Neuron (in vitro differentiated cells): Measurements from ENCODE around the gene PCDH9.

Experiments
- H2AFZ ChIP-seq: one replicate; pipeline ENCODE4 v1.6.1; 2013; ENCODE audit warnings: low read depth, mild to moderate bottlenecking, inconsistent platforms, low read length, moderate library complexity
- H3K27me3 ChIP-seq: one replicate; pipeline ENCODE4 v1.6.1; 2013; ENCODE audit warnings: low read length; ENCODE audit not compliant: insufficient read depth
- H3K36me3 ChIP-seq: one replicate; pipeline ENCODE4 v1.6.1; 2013; ENCODE audit warnings: low read length; ENCODE audit not compliant: insufficient read depth
- H3K4me1 ChIP-seq: one replicate; pipeline ENCODE4 v1.6.1; 2013; ENCODE audit warnings: low read length; ENCODE audit not compliant: insufficient read depth
- H3K4me3 ChIP-seq: 2 replicates; pipeline ENCODE4 v1.5.1; 2013; ENCODE audit warnings: mild to moderate bottlenecking, low read length, moderate library complexity
- H3K9me3 ChIP-seq: one replicate; pipeline ENCODE4 v1.6.1; 2013; ENCODE audit warnings: low read length

Gene PCDH9

DNA sequence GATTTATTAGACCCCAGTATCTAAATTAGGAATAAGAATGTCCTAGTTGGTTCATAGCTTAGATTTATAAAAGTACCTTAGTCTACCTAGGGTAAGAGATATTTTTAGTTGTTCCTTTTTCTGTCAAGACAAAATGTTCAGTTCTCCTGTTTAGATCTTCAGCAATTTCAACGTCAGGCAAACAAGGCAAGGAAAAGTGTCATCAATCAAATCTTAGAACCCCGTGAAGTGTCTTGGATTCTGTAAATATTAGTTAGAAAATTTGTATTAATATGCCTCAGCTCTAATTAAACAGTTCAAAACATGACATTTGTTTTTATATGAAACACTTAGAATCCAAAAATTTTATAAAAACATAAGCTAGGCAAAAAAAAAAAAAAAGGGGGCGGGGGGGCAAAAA, 296.6 kb downstream of the PCDH9 start:
- Histone ChIP-seq H3K4me1 (no peaks in the 10 kb centered on the region), H3K4me3 (no peak overlapping the region), H3K9me3 (no peaks in the 10 kb centered on the region), H3K27me3 (no peaks in the 10 kb centered on the region), H2AFZ (no peak overlapping the region), H3K36me3 (no peaks in the 10 kb centered on the region)

DNA sequence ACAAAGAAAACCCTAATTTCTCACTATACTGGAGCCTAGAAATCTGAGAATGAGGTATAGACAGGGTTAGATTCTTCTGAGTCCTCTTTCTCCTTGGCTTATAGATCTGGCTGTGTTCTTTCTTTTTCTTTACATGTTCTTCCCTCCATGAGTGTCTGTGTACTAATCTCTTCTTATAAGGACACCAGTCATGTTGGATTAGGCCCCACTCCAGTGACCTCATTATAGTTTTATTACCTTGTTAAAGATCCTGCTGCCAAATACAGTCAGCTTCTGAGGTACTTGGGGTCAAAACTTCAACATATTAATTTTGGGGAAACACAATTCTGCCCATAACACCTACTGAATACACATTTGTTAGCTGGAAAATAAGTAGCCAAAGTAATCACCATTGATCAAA, 302.6 kb downstream of the PCDH9 start:
- Histone ChIP-seq H3K36me3 (no peaks in the 10 kb centered on the region), H2AFZ (no peak overlapping the region), H3K4me3 (no peak overlapping the region), H3K9me3 (no peaks in the 10 kb centered on the region), H3K4me1 (peaks cover 4% of the 10 kb centered on the region), H3K27me3 (no peaks in the 10 kb centered on the region)

DNA sequence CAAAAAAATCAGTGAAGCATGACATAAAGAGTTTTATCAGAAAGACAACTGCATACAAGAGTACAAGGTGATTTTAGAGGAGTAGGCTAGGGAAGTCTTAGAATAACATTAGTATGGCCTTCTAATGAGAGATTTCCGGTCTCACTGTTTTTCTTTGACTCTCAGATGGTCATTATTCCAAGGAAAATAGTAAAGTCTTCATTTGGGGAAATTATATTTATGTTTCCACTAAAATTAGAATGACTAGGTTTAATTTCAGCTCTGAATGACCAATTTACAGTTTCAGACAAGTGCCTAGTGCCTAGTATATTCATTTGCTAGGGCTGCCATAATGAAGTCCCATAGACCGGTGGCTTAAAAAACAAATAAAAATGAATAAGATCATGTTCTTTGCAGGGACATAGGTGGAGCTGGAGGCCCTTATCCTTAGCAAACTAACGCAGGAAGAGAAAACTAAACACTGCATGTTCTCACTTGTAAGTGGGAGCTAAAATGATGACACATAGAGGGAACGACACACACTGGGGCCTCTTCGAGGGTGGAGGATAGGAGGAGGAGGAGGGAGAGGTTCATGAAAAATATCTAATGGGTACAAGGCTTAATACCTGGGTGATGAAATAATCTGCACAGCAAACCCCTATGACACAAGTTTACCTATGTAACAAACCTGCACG, 303.1 kb downstream of the PCDH9 start:
- Histone ChIP-seq H3K27me3 (no peaks in the 10 kb centered on the region), H3K4me1 (peaks cover 4% of the 10 kb centered on the region), H3K4me3 (no peak overlapping the region), H2AFZ (peak overlapping the region; percentile 1), H3K36me3 (no peaks in the 10 kb centered on the region), H3K9me3 (no peaks in the 10 kb centered on the region)

DNA sequence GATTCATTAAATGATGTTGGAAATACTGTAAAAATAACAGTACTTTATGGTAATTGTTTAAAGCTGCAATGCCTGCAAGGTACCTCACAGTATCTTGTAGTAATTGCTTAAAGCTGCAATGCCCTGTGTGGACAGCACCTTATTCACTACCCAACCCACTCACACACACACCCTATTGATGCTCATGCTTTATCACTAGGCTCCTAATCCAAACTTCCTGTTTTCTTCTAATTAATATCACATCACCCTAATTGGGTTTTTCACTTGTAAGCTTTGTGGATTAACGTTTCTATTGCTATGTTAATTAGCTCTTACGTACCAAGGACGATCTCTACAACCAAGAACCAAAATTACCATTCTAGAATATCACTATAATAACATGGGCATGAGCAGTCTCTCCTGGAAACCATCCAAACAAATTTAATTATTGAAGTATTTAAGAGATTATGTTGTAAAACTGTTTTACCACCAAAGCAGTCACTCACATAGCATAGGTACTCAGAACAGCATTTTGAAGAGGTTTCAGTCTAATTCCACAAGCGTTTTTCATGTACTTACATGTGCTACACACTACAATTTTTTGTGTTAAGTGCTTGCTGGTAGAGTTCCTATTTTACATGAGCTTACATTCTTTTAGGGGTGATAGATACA, 303.8 kb downstream of the PCDH9 start:
- Histone ChIP-seq H3K36me3 (no peaks in the 10 kb centered on the region), H3K27me3 (no peaks in the 10 kb centered on the region), H2AFZ (peak overlapping the region; percentile 1), H3K4me3 (no peak overlapping the region), H3K4me1 (peaks cover 4% of the 10 kb centered on the region), H3K9me3 (no peaks in the 10 kb centered on the region)

DNA sequence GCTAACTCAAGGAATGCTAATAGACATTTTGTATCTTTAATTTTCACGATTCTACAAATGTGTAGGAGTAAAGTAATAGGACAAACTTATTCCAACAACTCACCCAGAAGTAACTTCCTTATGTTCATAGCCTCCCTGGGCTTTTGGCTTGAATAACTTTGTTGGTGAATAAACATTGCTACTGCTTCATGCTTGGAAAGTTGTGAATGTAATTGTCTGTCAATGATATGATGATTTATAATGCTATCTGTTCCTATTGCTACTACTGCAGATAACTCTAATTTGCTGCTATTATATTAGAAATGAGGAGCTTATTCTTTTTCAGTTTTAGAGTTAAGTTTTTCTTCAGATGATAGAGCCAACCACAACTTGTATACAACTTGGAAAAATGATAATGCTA, 307.7 kb downstream of the PCDH9 start:
- Histone ChIP-seq H3K27me3 (no peaks in the 10 kb centered on the region), H3K9me3 (no peaks in the 10 kb centered on the region), H3K36me3 (no peaks in the 10 kb centered on the region), H2AFZ (no peak overlapping the region), H3K4me1 (peaks cover 4% of the 10 kb centered on the region), H3K4me3 (no peak overlapping the region)

DNA sequence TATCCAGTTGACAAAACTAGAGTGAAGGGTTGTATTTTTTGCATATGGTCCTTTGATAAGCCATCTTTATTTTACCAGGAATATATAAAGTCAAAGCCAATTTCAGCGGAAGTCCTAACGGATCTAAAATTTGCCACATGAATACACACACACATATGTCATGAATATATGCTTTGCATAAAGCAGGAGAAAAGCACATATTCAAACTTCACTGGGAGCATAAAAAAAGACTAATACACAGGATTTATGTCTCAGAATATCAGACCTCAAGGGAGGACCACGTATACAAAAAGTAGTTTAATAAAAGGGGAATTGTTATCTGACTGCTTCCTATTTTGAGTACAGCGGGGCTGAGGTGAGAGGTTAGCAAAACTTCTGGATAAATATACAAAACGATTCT, 308.7 kb downstream of the PCDH9 start:
- Histone ChIP-seq H3K27me3 (no peaks in the 10 kb centered on the region), H3K36me3 (no peaks in the 10 kb centered on the region), H3K4me3 (no peak overlapping the region), H2AFZ (no peak overlapping the region), H3K4me1 (no peaks in the 10 kb centered on the region), H3K9me3 (no peaks in the 10 kb centered on the region)

DNA sequence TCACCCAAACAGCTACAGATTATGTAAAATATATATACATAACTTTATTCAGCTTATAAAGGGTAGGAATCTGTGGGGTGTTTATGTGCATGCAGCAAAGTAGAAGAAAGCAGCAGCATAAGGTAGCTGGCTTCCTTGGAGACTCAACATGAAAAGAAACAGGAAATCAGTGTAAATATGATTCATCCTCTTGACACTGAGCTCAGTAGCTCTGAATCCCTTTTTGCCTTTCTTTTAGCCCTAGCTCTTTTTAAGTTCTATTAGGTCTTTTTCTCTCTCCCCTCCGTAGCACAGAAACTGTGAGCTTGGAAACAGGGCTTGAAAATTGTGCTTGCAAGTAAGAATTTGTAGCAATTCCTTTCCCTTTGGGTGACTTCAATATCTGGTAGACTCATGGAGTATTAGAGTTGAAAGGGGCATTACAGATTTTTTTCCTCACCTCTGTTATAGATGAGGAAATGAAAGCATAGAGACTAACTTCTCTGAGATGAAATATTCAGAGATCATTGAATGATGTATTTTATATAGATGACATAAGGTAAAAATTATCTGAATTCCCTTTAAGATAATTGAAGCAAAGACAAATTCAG, 314.4 kb downstream of the PCDH9 start:
- no peaks in the 10 kb centered on the region for H3K27me3 ChIP-seq
- H3K36me3 ChIP-seq, result no peaks in the 10 kb centered on the region
- no peaks in the 10 kb centered on the region for H3K9me3 ChIP-seq
- H3K4me3 ChIP-seq, result no peak overlapping the region
- H3K4me1 ChIP-seq, result no peaks in the 10 kb centered on the region
- H2AFZ ChIP-seq, result no peak overlapping the region

DNA sequence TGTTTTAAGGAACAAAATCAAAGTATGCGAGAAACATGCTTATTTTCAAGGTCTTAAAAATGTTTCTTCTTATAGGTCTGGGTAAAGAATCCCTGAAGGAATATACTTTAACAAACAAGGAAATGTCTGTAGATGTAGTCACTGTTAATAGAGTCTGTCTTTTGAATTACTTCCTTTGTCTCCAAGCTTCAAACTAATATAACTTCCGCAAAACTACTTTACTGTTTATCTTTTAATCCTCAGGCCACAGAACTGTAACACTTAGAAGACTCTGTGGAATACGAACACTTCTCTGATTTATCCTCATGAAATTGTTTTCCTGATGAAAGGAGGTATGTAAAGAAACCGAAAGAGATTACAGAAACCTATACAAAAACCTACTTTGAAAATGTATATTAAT, 316.0 kb downstream of the PCDH9 start:
- H3K27me3 ChIP-seq, result no peaks in the 10 kb centered on the region
- H3K4me1 ChIP-seq, result no peaks in the 10 kb centered on the region
- no peak overlapping the region for H2AFZ ChIP-seq
- H3K36me3 ChIP-seq, result no peaks in the 10 kb centered on the region
- no peaks in the 10 kb centered on the region for H3K9me3 ChIP-seq
- no peak overlapping the region for H3K4me3 ChIP-seq

DNA sequence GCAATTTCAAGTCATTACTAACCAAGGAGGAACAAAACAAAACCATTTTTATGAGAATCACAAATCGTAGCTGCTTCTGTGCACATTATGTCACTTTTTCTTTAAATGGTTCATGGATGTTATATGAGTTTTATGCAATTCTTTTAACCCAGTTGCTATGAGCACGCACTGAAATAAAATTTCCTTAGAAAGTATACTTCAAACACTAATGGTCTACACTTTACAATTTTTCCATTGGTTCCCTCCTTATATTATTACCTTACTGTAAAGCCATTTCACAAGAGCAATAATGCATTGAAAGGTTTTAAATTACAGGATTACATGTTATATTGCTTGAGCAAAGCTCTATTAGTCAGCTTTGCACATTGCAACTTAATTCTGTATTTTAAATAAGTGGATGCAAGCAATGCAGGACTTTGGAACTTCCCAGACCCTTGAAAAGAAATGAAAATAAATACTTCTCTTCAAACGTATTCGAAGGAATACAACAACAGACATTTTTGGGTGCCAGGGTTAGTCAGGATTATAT, 318.7 kb downstream of the PCDH9 start:
- Histone ChIP-seq H3K27me3 (no peaks in the 10 kb centered on the region), H3K36me3 (no peaks in the 10 kb centered on the region), H3K4me1 (no peaks in the 10 kb centered on the region), H2AFZ (no peak overlapping the region), H3K9me3 (no peaks in the 10 kb centered on the region), H3K4me3 (no peak overlapping the region)

DNA sequence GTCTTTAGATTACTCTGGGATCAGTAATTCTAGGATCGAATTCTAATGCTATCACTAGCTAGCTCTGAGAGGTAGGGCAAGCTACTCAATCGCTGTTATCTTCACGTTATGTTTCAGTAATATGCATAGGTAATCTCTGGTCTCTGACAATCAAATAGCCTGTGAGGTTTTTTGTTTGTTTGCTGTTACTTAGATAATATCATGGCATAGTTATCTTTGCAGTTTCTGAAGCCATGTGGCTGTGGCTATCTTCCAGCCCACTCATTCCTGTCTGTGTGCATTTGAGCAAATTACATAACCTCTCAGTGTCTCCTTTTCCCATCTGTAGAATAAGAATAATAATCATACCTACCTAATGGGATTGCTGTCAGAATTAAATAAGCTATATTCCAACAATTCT, 330.2 kb downstream of the PCDH9 start:
- Histone ChIP-seq H3K27me3 (no peaks in the 10 kb centered on the region), H3K4me1 (peaks cover 2% of the 10 kb centered on the region), H3K4me3 (no peak overlapping the region), H3K9me3 (no peaks in the 10 kb centered on the region), H2AFZ (no peak overlapping the region), H3K36me3 (no peaks in the 10 kb centered on the region)

DNA sequence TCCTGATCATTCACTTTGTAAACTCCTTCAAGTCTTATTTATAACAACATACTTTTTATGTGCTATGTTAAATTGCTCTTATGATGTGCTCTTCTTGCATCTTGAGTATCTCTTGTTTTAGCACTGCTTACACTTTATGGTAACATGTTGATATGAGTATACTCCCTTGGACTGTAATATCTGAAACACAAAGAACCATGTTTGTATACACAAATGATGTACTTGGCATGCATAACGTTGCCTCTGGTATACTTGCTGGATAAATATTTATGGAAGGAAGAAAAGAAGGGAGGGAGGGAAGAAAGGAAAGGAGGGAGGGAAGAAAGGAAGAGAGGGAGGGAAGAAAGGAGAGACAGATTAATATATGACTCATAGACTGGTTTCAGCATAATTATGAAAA, 333.2 kb downstream of the PCDH9 start:
- Histone ChIP-seq H3K36me3 (no peaks in the 10 kb centered on the region), H3K4me1 (no peaks in the 10 kb centered on the region), H2AFZ (no peak overlapping the region), H3K4me3 (no peak overlapping the region), H3K27me3 (no peaks in the 10 kb centered on the region), H3K9me3 (no peaks in the 10 kb centered on the region)

DNA sequence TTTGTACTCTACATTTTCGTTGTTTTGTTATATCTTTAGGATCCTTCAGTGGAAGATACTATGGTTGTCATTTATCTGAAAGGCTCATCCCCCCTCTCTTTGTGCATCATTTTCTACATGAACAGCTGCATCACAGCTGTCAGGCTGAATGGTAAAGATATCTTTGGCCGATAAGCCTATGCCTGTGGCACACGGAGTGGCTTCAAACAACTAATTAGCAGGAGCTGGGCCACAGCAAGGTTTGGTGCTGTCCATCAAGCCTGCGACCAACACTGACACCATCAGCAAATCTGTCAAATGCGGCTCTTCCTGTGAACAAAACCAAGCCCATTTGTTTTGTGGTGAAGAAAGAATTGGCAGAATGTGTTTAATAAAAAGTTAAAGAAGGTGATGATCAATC, 334.4 kb downstream of the PCDH9 start:
- no peaks in the 10 kb centered on the region for H3K27me3 ChIP-seq
- no peak overlapping the region for H2AFZ ChIP-seq
- no peaks in the 10 kb centered on the region for H3K4me1 ChIP-seq
- no peaks in the 10 kb centered on the region for H3K36me3 ChIP-seq
- H3K4me3 ChIP-seq, result no peak overlapping the region
- no peaks in the 10 kb centered on the region for H3K9me3 ChIP-seq

DNA sequence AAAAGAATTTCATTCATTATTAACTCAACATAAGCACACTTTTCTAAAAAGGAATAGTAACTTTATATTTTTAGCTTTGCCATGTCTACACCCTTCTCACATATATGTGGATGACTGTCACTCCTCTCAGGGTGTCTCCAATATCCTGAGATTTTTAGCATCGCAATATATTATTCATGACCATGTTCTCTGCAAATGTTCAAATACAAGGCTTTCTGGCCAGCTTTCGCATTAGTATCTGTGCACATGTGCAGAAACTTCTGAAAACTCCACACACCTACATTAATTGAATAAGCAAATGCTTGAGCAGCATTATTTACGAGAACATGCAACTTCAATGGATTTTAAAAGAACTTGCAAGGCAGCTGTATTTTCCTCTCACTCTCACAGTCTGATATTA, 334.8 kb downstream of the PCDH9 start:
- no peak overlapping the region for H2AFZ ChIP-seq
- H3K4me3 ChIP-seq, result no peak overlapping the region
- H3K27me3 ChIP-seq, result no peaks in the 10 kb centered on the region
- no peaks in the 10 kb centered on the region for H3K9me3 ChIP-seq
- H3K36me3 ChIP-seq, result no peaks in the 10 kb centered on the region
- no peaks in the 10 kb centered on the region for H3K4me1 ChIP-seq
